ENCODE data around the gene PDK1.
"Not testable (repeated sequence)": the region's sequence is repeated elsewhere in the genome, so short reads cannot be mapped to it uniquely, and the experiment has no call there.

PDK1 gene

DNA sequence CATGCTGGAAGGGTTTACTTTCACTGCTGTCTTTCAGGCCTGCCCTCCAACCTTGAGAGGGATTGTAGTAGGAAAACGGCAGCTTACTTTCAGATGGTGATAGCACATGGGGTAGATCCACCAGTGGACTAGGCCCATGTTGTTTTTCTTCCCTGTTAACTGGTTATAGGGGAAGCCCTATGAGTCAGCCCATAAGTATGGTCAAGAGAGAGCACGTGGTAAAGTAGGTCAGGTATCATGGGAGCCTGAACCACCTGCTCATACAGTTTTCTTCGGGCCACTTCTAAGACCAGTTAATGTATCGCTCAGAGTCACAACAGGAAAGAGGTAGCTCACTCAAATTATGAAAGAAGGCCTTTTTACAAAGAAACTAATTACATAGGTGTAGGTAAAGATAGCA lies 33.0 kb downstream of the PDK1 start:
- H2BK12ac ChIP-seq (ENCODE audit: low read length): no peak overlapping the region
- no CpG with 5 or more reads among the region's 4 CpGs for WGBS (ENCODE audit: extremely low coverage, insufficient coverage, insufficient read length)
- H3K4me1 ChIP-seq (ENCODE audit: control insufficient read depth in 1 of 2, insufficient read depth in 2 of 2, low read length in 2 of 2): peaks cover 0 to 2% of the 10 kb centered on the region in 2 experiments
- H3K18ac ChIP-seq (ENCODE audit: low read length): no peak overlapping the region
- no peaks in the 10 kb centered on the region for H3K79me2 ChIP-seq (ENCODE audit: control insufficient read depth, insufficient read depth, low read length, poor library complexity)
- no peak overlapping the region for H3K4me3 ChIP-seq (ENCODE audit: low read depth, low read length)
- H4K91ac ChIP-seq (ENCODE audit: low read depth, low read length): no peak overlapping the region
- peak; percentile 34 to 52 for DNase-seq
- H3K4me2 ChIP-seq (ENCODE audit: low read length): no peak overlapping the region
- H3K14ac ChIP-seq (ENCODE audit: low read length): no peak overlapping the region
- no peak overlapping the region for H4K8ac ChIP-seq (ENCODE audit: low read depth, low read length)
- H3K23ac ChIP-seq (ENCODE audit: low read length): no peak overlapping the region
- H2AFZ ChIP-seq (ENCODE audit: insufficient read depth, low read length, poor library complexity): no peak overlapping the region
- no peaks in the 10 kb centered on the region for H3K27me3 ChIP-seq (ENCODE audit: insufficient read depth, low read length)
- H3K79me1 ChIP-seq (ENCODE audit: low read length): no peaks in the 10 kb centered on the region
- H3K9me3 ChIP-seq (ENCODE audit: insufficient read depth, low read depth, low read length): peaks cover 3% of the 10 kb centered on the region
- H2BK5ac ChIP-seq (ENCODE audit: low read depth, low read length, poor library complexity): no peak overlapping the region
- H4K12ac ChIP-seq (ENCODE audit: low read depth, low read length): no peak overlapping the region
- H3K9ac ChIP-seq (ENCODE audit: low read length): no peak overlapping the region
- no peak overlapping the region for H2AK5ac ChIP-seq (ENCODE audit: low read length)
- no peak overlapping the region for H3K27ac ChIP-seq (ENCODE audit: low read depth, low read length)
- peaks cover 0 to 6% of the 10 kb centered on the region in 2 experiments for H3K36me3 ChIP-seq (ENCODE audit: control insufficient read depth in 1 of 2, insufficient read depth in 2 of 2, low read length in 2 of 2)
- no peak overlapping the region for H3K4ac ChIP-seq (ENCODE audit: low read depth, low read length)
- H2BK120ac ChIP-seq (ENCODE audit: insufficient read depth, low read length, poor library complexity): no peak overlapping the region

DNA sequence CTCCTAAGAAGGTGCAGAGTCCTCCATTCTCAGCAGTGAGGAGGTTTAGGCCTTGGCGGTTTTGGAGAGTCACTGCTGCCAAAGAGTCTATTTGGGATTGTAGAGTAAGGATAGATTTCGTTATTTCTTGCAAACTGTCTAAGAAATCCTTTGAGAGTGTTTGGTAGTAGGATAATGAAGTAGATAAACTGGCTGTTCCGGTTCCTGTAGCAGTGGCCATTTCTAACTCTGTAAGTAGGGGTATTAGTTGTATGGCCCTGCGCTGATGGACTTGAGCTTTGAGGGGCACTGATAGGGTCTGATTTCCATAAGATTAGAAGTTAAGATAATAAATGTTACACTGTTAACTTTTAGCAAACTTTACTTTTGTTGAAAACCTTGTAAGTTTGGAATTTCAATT lies 35.5 kb downstream of the PDK1 start:
- not testable (repeated sequence) for H4K91ac ChIP-seq (ENCODE audit: low read depth, low read length); H3K9me3 ChIP-seq (ENCODE audit: insufficient read depth, low read depth, low read length); H2BK120ac ChIP-seq (ENCODE audit: insufficient read depth, low read length, poor library complexity); H4K8ac ChIP-seq (ENCODE audit: low read depth, low read length); H3K23ac ChIP-seq (ENCODE audit: low read length); H3K18ac ChIP-seq (ENCODE audit: low read length); H3K27ac ChIP-seq (ENCODE audit: low read depth, low read length); H3K4me1 ChIP-seq (ENCODE audit: control insufficient read depth in 1 of 2, insufficient read depth in 2 of 2, low read length in 2 of 2); H3K4me2 ChIP-seq (ENCODE audit: low read length); H2AFZ ChIP-seq (ENCODE audit: insufficient read depth, low read length, poor library complexity); H2AK5ac ChIP-seq (ENCODE audit: low read length); H3K4me3 ChIP-seq (ENCODE audit: low read depth, low read length); H3K27me3 ChIP-seq (ENCODE audit: insufficient read depth, low read length); H3K79me2 ChIP-seq (ENCODE audit: control insufficient read depth, insufficient read depth, low read length, poor library complexity); H3K14ac ChIP-seq (ENCODE audit: low read length); H2BK12ac ChIP-seq (ENCODE audit: low read length); H3K9ac ChIP-seq (ENCODE audit: low read length); H3K79me1 ChIP-seq (ENCODE audit: low read length); H4K12ac ChIP-seq (ENCODE audit: low read depth, low read length); H2BK5ac ChIP-seq (ENCODE audit: low read depth, low read length, poor library complexity); H3K4ac ChIP-seq (ENCODE audit: low read depth, low read length); H3K36me3 ChIP-seq (ENCODE audit: control insufficient read depth in 1 of 2, insufficient read depth in 2 of 2, low read length in 2 of 2)
- WGBS (ENCODE audit: extremely low coverage, insufficient coverage, insufficient read length): no CpG with 5 or more reads among the region's 4 CpGs
- peak in 1 of 2 donors; percentile 73 for DNase-seq

DNA sequence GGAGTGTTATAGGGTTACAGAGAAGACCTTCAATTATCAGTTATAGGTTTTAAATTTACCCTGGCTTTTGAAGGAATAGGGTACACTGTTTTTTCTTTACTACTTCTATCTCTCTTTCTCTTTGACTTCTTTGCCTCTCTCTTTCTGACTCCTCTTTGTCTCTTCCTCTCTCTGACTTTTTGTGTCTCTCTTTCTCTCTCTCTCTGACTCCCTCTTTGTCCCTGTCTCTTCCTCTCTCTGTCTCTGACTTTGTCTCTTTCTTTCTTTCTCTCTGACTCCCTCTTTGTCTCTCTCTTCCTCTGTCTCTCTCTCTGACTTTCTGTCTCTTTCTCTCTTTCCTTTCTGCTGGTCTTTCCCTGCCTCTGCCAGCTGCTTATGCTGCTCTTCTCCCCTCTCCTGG lies 36.3 kb downstream of the PDK1 start:
- not testable (repeated sequence) for H3K4me2 ChIP-seq (ENCODE audit: low read length); H2AFZ ChIP-seq (ENCODE audit: insufficient read depth, low read length, poor library complexity); H4K12ac ChIP-seq (ENCODE audit: low read depth, low read length); DNase-seq; H3K23ac ChIP-seq (ENCODE audit: low read length); H3K27me3 ChIP-seq (ENCODE audit: insufficient read depth, low read length); H3K36me3 ChIP-seq (ENCODE audit: control insufficient read depth in 1 of 2, insufficient read depth in 2 of 2, low read length in 2 of 2); H2BK120ac ChIP-seq (ENCODE audit: insufficient read depth, low read length, poor library complexity); H3K79me2 ChIP-seq (ENCODE audit: control insufficient read depth, insufficient read depth, low read length, poor library complexity); H4K91ac ChIP-seq (ENCODE audit: low read depth, low read length); H3K14ac ChIP-seq (ENCODE audit: low read length); H3K4me3 ChIP-seq (ENCODE audit: low read depth, low read length); H4K8ac ChIP-seq (ENCODE audit: low read depth, low read length); H2BK12ac ChIP-seq (ENCODE audit: low read length); H2AK5ac ChIP-seq (ENCODE audit: low read length); H3K18ac ChIP-seq (ENCODE audit: low read length); H3K27ac ChIP-seq (ENCODE audit: low read depth, low read length); H3K9ac ChIP-seq (ENCODE audit: low read length); H3K4me1 ChIP-seq (ENCODE audit: control insufficient read depth in 1 of 2, insufficient read depth in 2 of 2, low read length in 2 of 2); H3K9me3 ChIP-seq (ENCODE audit: insufficient read depth, low read depth, low read length); H2BK5ac ChIP-seq (ENCODE audit: low read depth, low read length, poor library complexity); H3K79me1 ChIP-seq (ENCODE audit: low read length); H3K4ac ChIP-seq (ENCODE audit: low read depth, low read length)

DNA sequence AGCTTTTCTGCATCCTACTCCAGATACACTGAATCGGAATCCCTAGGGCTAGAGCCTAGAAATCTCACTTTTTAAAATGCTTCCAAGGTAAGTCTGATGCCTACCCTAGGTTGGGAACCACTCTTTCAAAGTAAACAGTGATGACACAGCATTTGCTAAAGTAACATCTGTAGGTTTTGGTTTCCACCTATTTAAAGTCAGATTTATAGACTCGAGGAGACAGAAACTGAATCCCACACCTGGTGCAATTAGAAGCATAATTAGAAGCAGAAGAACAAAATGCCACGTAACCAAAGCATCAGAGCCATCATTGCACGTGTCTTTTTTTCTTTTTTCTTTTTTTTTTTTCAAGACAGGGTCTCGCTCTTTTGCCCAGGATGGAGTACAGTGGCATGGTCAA lies 40.9 kb downstream of the PDK1 start:
- H3K36me3 ChIP-seq (ENCODE audit: control insufficient read depth in 1 of 2, insufficient read depth in 2 of 2, low read length in 2 of 2): peaks cover 0 to 2% of the 10 kb centered on the region in 2 experiments
- H4K12ac ChIP-seq (ENCODE audit: low read depth, low read length): no peak overlapping the region
- H3K79me2 ChIP-seq (ENCODE audit: control insufficient read depth, insufficient read depth, low read length, poor library complexity): no peaks in the 10 kb centered on the region
- H3K18ac ChIP-seq (ENCODE audit: low read length): no peak overlapping the region
- H2AK5ac ChIP-seq (ENCODE audit: low read length): no peak overlapping the region
- H3K23ac ChIP-seq (ENCODE audit: low read length): no peak overlapping the region
- H2BK12ac ChIP-seq (ENCODE audit: low read length): no peak overlapping the region
- no peak overlapping the region for H4K8ac ChIP-seq (ENCODE audit: low read depth, low read length)
- H3K9me3 ChIP-seq (ENCODE audit: insufficient read depth, low read depth, low read length): no peaks in the 10 kb centered on the region
- no CpG with 5 or more reads among the region's 5 CpGs for WGBS (ENCODE audit: extremely low coverage, insufficient coverage, insufficient read length)
- no peak overlapping the region for H3K4ac ChIP-seq (ENCODE audit: low read depth, low read length)
- H3K4me3 ChIP-seq (ENCODE audit: low read depth, low read length): no peak overlapping the region
- H3K27me3 ChIP-seq (ENCODE audit: insufficient read depth, low read length): no peaks in the 10 kb centered on the region
- H3K4me1 ChIP-seq (ENCODE audit: control insufficient read depth in 1 of 2, insufficient read depth in 2 of 2, low read length in 2 of 2): peaks cover 0 to 5% of the 10 kb centered on the region in 2 experiments
- no peak overlapping the region for H3K27ac ChIP-seq (ENCODE audit: low read depth, low read length)
- no peak overlapping the region for H3K9ac ChIP-seq (ENCODE audit: low read length)
- no peaks in the 10 kb centered on the region for H3K79me1 ChIP-seq (ENCODE audit: low read length)
- H2BK5ac ChIP-seq (ENCODE audit: low read depth, low read length, poor library complexity): no peak overlapping the region
- no peak overlapping the region for H3K4me2 ChIP-seq (ENCODE audit: low read length)
- H3K14ac ChIP-seq (ENCODE audit: low read length): no peak overlapping the region
- DNase-seq: no peak
- no peak overlapping the region for H4K91ac ChIP-seq (ENCODE audit: low read depth, low read length)
- H2BK120ac ChIP-seq (ENCODE audit: insufficient read depth, low read length, poor library complexity): no peak overlapping the region
- H2AFZ ChIP-seq (ENCODE audit: insufficient read depth, low read length, poor library complexity): no peak overlapping the region

Measured in trophoblast cell (in vitro differentiated cells and primary cell).